Suprapubic skin (tissue), 3 donors: Measurements from ENCODE around the gene AVPR1B.

ENCODE experiments used
- POLR2A ChIP-seq, 2 donors: fragments of 450-650 bp; IDR thresholded peaks; one replicate each; pipeline ENCODE4 v1.6.1; 2017; ENCODE audit warnings: antibody characterized with exemption in 2 of 2, mild to moderate bottlenecking in 2 of 2, moderate library complexity in 2 of 2
- TF ChIP-seq, protein P1 (sequence below), 2 donors: fragments of 200-600 bp in 1 of 2; fragments of 450-650 bp in 1 of 2; sonication (generic) in 1 of 2; IDR thresholded peaks; one replicate each; pipeline ENCODE4 v1.5.1; 2016 to 2019; ENCODE audit warnings: antibody characterized with exemption in 2 of 2, mild to moderate bottlenecking in 1 of 2, moderate library complexity in 1 of 2

DNA sequence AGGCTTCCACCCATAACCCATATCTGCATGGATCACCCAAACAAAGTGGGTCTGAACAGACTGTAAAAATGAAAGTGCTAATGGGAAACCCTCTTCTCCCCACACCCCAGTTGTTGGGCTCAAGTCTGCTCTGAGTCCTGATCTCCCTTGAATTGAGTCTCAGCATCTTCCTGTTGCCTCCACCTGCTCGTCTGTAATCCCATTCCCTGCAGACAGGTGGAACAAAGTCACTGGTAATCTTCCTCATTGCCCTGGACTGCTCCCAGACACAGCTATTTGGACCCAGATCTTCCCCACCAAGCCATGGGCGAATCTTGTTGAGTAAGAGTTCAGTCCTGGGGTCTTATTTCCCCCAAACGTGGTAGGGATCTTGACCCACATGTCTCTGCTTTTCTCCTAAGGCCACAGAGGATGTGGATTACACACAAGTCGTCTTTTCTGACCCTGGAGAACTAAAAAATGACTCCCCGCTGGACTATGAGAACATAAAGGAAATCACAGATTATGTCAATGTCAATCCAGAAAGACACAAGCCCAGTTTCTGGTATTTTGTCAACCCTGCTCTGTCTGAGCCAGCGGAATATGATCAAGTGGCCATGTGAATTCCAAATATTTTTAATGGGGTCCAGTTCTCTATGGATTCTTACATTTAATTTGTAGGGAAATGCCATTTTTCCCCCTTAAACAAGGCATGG lies 15.7 kb downstream of the AVPR1B start:
- TF ChIP-seq POLR2A (IDR thresholded peaks at IDR 0.05) = no peak
- TF ChIP-seq, protein P1, sequence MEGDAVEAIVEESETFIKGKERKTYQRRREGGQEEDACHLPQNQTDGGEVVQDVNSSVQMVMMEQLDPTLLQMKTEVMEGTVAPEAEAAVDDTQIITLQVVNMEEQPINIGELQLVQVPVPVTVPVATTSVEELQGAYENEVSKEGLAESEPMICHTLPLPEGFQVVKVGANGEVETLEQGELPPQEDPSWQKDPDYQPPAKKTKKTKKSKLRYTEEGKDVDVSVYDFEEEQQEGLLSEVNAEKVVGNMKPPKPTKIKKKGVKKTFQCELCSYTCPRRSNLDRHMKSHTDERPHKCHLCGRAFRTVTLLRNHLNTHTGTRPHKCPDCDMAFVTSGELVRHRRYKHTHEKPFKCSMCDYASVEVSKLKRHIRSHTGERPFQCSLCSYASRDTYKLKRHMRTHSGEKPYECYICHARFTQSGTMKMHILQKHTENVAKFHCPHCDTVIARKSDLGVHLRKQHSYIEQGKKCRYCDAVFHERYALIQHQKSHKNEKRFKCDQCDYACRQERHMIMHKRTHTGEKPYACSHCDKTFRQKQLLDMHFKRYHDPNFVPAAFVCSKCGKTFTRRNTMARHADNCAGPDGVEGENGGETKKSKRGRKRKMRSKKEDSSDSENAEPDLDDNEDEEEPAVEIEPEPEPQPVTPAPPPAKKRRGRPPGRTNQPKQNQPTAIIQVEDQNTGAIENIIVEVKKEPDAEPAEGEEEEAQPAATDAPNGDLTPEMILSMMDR (IDR thresholded peaks at IDR 0.05) = no peak
